T-helper 17 cell (primary cell): ENCODE measurements around the gene NEO1. TPM values are rescaled to one million over a fixed set of nuclear protein-coding genes. Genes with fewer than 3 reads are reported as not detected.

Experiments used
- ATAC-seq: fragments of 150-1000 bp; cut with Tn5 transposase; 2 replicates; pipeline ENCODE4 v1.10.0; 2021; ENCODE audit warnings: mild to moderate bottlenecking, moderate library complexity
- DNase-seq, 3 donors: peaks; one replicate each; pipeline versions ENCODE4 v3.0.0 to v3.0.0-alpha.2; 2020 to 2021
- H3K9me3 ChIP-seq: one replicate; pipeline ENCODE4 v1.7.0; 2013; ENCODE audit warnings: low read length, mild to moderate bottlenecking; ENCODE audit not compliant: control insufficient read depth, poor library complexity, severe bottlenecking
- H3K27ac Mint-ChIP-seq: one replicate; pipeline ENCODE4 v1.8.0; 2022; ENCODE audit warnings: mild to moderate bottlenecking, moderate library complexity, mixed read lengths
- H3K27me3 Mint-ChIP-seq: one replicate; pipeline ENCODE4 v1.8.0; 2022; ENCODE audit warnings: mixed read lengths
- H3K36me3 Mint-ChIP-seq: one replicate; pipeline ENCODE4 v1.8.0; 2022; ENCODE audit warnings: low read depth, mixed read lengths
- H3K4me1 Mint-ChIP-seq: one replicate; pipeline ENCODE4 v1.8.0; 2022; ENCODE audit warnings: mild to moderate bottlenecking, mixed read lengths
- H3K4me3 Mint-ChIP-seq: one replicate; pipeline ENCODE4 v1.8.0; 2022; ENCODE audit warnings: mild to moderate bottlenecking, moderate library complexity, mixed read lengths
- total RNA-seq, 4 donors: library from RNA in 2 of 4; stranded (reverse) in 2 of 4; gene quantifications; one replicate each; pipeline ENCODE4 v1.2.3 and lab custom pipeline; 2022 to 2026

Gene NEO1
- total RNA-seq, 2 donors from 2014 or later, result 21.9 to 22.9 TPM

DNA sequence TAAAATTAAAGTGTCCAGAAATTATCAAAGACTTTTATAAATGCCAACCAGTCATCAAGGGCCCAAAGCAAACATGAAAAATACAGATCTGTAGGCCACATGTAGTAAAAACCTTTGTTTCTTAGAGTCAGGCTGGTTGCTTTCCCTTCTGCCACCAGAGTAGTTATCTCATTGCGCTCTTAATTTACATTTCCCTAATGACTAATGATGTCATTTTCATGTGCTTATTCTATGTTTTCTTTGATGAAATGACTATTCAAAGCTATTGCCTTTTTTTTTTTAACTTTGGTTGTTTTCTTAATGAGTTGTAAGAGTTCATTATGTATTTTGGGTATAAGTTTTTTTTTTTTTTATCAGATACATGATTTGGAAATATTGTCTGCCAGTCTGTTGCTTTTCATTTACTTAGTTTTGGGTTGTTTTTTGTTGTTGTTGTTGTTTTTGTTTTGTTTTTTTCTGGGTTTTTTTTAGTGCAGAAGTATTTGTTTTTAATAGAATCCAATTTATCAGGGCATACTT lies 175.9 kb downstream of the NEO1 start:
- Mint-ChIP-seq H3K27me3 (no peaks in the 10 kb centered on the region), H3K4me3 (no peak overlapping the region), H3K27ac (peak overlapping the region; percentile 19), H3K4me1 (peaks cover 10% of the 10 kb centered on the region), H3K36me3 (peaks cover 6% of the 10 kb centered on the region)
- DNase-seq, result no peak
- ATAC-seq, result no peak
- no peaks in the 10 kb centered on the region for H3K9me3 ChIP-seq

DNA sequence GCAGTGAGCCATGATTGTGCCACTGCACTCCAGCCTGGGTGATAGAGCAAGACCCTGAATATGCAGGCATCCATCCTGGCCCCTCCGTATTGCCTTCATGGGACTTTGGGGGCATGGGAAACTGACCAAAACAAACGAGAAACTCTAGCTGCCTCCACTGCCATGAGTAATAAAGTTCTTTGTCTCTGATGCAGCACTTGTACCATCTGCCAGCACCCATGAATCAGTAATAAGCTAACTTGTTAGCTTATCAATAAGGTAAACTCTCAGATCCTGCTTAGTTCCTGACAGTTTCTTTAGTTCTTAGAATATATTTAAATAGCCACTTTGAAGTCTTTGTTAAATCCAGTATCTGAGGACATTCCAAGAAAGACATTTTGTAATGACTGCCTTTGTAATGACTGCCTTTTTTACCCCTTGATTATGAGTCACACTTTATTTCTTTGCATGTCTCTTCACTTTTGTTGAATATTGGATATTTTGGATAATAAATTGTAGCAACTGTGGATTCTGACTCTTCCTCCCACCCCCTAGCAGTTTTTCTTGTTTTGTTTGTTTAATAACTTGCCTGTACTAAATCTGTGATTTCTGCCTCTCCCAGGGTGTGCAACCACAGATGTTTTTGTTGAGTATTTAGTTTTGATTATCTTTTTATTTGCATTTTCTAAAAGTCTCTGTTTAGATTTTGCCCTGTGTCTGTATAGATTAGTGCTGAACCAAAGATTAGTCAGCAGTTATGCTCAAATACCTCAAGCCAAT lies 179.6 kb downstream of the NEO1 start:
- H3K4me3 Mint-ChIP-seq, result no peak overlapping the region
- no peaks in the 10 kb centered on the region for H3K9me3 ChIP-seq
- peak overlapping the region; percentile 81 for H3K27ac Mint-ChIP-seq
- DNase-seq, result no peak
- H3K4me1 Mint-ChIP-seq, result peaks cover 7% of the 10 kb centered on the region
- H3K27me3 Mint-ChIP-seq, result no peaks in the 10 kb centered on the region
- ATAC-seq, result no peak
- H3K36me3 Mint-ChIP-seq, result peaks cover 7% of the 10 kb centered on the region

DNA sequence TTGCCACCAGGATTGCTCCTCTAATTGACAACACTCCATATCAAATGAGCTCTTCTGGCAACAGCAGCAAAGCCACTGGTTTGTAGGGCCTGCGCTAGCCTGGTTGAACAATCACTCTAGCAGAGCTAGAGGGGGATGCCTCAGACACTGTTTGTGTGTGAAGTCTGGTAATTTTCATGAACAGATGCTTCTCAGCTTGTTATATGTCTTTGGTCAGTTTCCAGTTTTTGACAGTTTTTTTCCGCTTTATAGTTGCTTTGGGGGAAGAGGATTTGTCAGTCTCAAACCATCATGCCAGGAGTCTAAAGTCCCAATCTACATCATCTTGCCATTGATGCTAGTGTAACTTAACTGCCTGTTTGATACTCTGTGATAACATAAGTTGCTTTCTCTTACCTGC lies 180.5 kb downstream of the NEO1 start:
- peaks cover 12% of the 10 kb centered on the region for H3K36me3 Mint-ChIP-seq
- H3K4me1 Mint-ChIP-seq, result peaks cover 10% of the 10 kb centered on the region

DNA sequence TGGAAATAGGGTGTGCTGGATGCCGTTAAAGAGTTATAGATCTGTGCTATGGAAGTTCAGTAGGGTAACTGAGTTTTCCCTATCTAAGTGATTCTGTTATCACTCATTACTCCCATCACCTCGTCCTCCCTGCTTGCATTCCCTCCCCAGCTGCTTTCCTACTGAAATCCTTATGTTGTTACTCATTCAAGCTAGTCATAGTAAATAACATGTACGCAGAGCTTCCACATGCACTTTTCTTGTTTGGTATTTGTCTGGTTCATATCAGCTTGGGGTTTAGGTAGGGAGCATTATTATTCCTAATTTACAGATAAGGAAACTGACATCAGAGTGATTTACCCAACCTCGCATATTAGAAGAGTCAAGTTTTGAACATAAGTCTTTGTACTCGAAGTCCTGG lies 181.4 kb downstream of the NEO1 start:
- Mint-ChIP-seq H3K4me1 (peaks cover 6% of the 10 kb centered on the region), H3K27me3 (no peaks in the 10 kb centered on the region), H3K27ac (no peak overlapping the region), H3K4me3 (no peak overlapping the region), H3K36me3 (peaks cover 12% of the 10 kb centered on the region)
- ATAC-seq (no peak), DNase-seq (no peak)
- H3K9me3 ChIP-seq, result no peaks in the 10 kb centered on the region

More for the DNA sequence above, 180.5 kb downstream of the NEO1 start:
- ATAC-seq, result no peak
- no peaks in the 10 kb centered on the region for H3K9me3 ChIP-seq
- DNase-seq, result no peak
- peak overlapping the region; percentile 81 for H3K27ac Mint-ChIP-seq
- no peaks in the 10 kb centered on the region for H3K27me3 Mint-ChIP-seq
- H3K4me3 Mint-ChIP-seq, result no peak overlapping the region

DNA sequence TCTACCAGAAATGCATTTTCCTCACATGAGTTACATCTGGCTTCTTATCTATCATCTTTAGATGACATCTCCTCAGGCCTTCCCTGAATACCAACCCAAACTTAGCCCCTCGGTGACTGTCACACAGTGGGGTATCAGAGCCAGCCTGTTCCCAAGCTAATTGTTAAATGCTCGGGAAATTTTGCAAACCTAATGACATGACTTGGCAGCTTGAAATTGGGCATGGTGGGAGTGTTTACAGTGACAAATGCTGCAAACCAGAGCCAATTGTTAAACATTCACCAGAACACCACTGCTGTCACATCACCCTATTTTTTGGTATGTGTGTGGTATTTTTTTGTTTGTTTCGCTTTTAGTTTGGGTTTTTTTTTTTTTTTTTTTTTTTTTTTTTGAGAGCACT lies 185.6 kb downstream of the NEO1 start:
- Mint-ChIP-seq H3K36me3 (peaks cover 12% of the 10 kb centered on the region), H3K4me3 (no peak overlapping the region), H3K4me1 (peaks cover 10% of the 10 kb centered on the region), H3K27me3 (no peaks in the 10 kb centered on the region), H3K27ac (no peak overlapping the region)
- ATAC-seq (no peak), DNase-seq (no peak)
- H3K9me3 ChIP-seq, result no peaks in the 10 kb centered on the region

DNA sequence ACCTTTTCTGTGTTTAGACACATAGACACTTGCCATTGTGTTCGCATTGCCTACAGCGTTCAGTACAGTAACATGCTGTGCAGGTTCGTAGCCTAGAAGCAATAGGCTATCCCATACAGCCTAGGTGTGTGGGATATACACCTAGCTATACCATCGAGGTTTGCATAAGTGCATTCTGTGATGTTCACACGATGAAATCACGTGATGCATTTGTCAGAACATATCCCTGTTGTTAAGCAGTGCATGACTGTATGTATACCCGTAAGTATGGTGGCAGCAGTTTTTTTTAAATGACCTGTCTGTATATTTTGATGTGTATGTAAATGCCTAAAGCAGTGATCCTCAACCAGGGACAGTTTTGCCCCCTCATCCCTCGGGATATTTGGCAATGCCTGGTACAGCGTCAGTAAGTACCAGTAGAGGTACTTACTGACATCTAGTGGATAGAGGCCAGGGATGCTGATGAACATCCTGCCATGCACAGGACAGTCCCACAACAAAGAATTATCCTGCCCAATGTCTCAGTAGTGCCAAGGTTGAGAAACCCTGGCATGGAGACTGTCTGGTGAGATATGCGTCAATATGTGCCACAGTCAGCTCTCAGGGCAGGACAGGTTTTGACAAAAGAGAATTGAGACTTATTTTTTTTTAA lies 187.4 kb downstream of the NEO1 start:
- H3K4me3 Mint-ChIP-seq, result no peak overlapping the region
- DNase-seq, result no peak
- H3K27me3 Mint-ChIP-seq, result no peaks in the 10 kb centered on the region
- no peak for ATAC-seq
- no peaks in the 10 kb centered on the region for H3K9me3 ChIP-seq
- H3K36me3 Mint-ChIP-seq, result peaks cover 10% of the 10 kb centered on the region
- peaks cover 10% of the 10 kb centered on the region for H3K4me1 Mint-ChIP-seq
- peak overlapping the region; percentile 89 for H3K27ac Mint-ChIP-seq

DNA sequence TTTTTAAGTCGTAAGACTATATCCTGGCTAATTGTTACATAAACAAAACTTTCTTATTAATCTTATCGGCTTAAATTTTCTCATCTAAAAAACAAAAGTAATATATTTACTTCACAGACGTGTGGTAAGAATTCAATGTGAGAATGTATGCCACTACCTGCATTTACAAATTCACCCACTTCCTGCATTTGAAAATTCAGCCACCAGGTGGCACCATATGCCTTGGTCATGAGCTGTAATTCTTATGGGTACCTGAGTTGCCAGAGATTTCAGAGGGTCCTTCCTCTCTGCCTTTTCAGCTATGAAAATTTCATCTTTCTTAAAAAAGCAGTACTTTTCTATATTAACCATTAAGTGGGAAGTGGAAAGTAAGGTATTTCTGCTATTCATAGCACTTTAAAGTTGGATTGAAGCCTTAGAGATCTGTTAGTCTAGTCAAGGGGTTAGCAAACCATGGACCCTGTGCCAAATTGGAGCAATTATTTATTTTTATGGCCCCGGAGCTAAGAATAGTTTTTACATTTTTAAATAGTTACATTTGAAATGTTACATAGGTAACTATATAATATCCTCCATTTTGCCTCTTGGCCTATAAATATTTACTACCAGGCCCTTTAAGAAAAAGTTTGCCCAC lies 188.7 kb downstream of the NEO1 start:
- DNase-seq (peak; percentile 36 to 72 (median 38)), ATAC-seq (peak; percentile 59)
- Mint-ChIP-seq H3K27me3 (no peaks in the 10 kb centered on the region), H3K27ac (no peak overlapping the region), H3K4me3 (no peak overlapping the region), H3K4me1 (peaks cover 10% of the 10 kb centered on the region), H3K36me3 (peaks cover 10% of the 10 kb centered on the region)
- H3K9me3 ChIP-seq, result no peaks in the 10 kb centered on the region

DNA sequence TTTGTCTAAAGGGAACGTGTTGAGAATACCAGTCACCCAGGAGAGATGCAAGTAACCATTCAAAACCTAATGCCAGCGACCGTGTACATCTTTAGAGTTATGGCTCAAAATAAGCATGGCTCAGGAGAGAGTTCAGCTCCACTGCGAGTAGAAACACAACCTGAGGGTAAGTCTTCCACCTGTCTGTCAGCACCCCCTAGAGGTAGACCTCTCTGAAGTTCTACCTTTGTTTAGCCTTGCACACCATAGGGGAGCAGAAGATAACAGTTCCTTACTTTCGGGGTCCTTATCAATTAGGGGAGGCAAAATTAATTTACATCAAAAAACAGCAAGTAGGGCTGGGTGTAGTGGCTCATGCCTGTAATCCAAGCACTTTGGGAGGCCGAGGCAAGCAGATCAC lies 192.1 kb downstream of the NEO1 start:
- ATAC-seq (peak; percentile 78), DNase-seq (peak in 1 of 3 donors; percentile 16)
- H3K4me1 Mint-ChIP-seq, result peaks cover 7% of the 10 kb centered on the region
- no peak overlapping the region for H3K27ac Mint-ChIP-seq
- H3K9me3 ChIP-seq, result no peaks in the 10 kb centered on the region
- H3K27me3 Mint-ChIP-seq, result no peaks in the 10 kb centered on the region
- H3K4me3 Mint-ChIP-seq, result no peak overlapping the region
- H3K36me3 Mint-ChIP-seq, result peaks cover 9% of the 10 kb centered on the region

DNA sequence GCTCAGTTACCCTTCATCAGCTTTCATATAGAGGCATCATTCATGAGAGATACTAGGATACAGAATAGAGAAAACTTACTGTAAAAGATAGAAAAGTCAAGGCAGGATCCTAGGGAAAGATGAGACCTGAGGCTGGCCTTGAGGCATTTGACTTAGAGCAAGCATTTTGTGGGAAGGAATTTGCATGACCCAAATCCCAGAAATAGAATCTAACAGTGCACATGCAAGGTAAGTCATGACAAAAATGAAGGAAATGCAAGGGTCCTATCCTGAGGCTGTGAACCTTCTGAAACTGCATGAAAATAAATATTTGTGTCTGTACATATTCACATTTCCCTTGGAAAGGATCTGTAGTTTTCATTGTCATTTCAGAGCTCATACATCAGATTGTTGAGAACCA lies 194.2 kb downstream of the NEO1 start:
- DNase-seq, result no peak
- no peaks in the 10 kb centered on the region for H3K9me3 ChIP-seq
- H3K27ac Mint-ChIP-seq, result no peak overlapping the region
- H3K4me3 Mint-ChIP-seq, result no peak overlapping the region
- no peaks in the 10 kb centered on the region for H3K27me3 Mint-ChIP-seq
- H3K36me3 Mint-ChIP-seq, result peaks cover 9% of the 10 kb centered on the region
- H3K4me1 Mint-ChIP-seq, result peaks cover 4% of the 10 kb centered on the region
- no peak for ATAC-seq

DNA sequence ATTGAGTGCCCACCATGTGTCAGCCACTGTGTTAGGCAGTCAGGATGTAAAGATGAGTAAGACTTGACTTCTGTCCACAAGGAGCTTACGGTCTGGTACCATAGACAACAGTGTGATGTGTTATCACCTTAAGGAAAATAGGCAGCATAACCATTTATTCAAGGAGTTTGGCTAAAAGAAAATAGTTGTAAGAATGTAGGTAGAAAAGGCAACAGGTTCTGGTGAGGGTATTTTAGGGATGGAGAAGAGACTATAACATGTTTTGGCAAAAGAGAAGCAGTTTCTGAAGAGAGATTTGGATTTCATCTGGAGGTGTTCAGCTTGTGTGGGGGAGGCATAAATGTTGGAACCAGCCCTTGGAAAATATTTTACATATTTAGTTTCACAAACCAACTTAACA lies 194.6 kb downstream of the NEO1 start:
- no peak for ATAC-seq
- no peaks in the 10 kb centered on the region for H3K9me3 ChIP-seq
- Mint-ChIP-seq H3K27me3 (no peaks in the 10 kb centered on the region), H3K36me3 (peaks cover 9% of the 10 kb centered on the region), H3K4me3 (no peak overlapping the region), H3K27ac (no peak overlapping the region), H3K4me1 (peaks cover 4% of the 10 kb centered on the region)
- DNase-seq, result no peak

DNA sequence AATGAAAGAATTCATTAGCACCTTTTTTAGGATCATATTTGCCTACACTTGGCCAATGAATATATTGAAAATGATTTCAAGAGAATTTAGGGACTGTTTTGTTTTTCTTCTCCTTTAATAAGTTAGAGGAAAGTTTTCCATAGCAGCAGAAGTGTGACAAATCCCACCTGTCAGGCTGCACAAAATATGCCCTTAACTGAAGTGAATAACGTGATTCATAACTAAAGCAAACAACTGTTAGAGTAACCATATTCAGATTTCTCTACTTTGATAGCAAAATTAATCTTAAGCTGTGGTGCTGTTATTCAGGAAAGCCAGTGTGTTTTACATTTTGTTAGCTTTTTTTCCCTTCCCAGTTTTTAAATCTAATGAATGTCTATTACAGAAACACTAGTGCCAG lies 195.1 kb downstream of the NEO1 start:
- no peaks in the 10 kb centered on the region for H3K27me3 Mint-ChIP-seq
- ATAC-seq (no peak), DNase-seq (no peak)
- no peak overlapping the region for H3K27ac Mint-ChIP-seq
- no peak overlapping the region for H3K4me3 Mint-ChIP-seq
- H3K4me1 Mint-ChIP-seq, result peaks cover 4% of the 10 kb centered on the region
- no peaks in the 10 kb centered on the region for H3K9me3 ChIP-seq
- H3K36me3 Mint-ChIP-seq, result peaks cover 9% of the 10 kb centered on the region

DNA sequence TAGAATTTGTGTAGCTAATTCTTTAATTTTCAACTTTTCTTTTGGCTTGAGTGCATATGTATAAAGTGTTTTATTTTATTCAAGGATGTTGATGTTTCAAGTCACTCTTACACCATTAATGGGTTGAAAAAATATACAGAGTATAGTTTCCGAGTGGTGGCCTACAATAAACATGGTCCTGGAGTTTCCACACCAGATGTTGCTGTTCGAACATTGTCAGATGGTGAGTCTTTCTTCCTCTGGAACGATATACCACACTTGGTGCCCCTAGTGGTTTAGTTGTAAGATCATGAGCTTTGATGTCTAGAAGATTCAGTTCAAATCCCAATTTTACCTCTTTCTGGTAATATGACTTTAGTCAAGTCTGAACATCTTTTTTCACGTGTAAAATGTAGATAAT lies 197.2 kb downstream of the NEO1 start:
- H3K4me3 Mint-ChIP-seq, result no peak overlapping the region
- peaks cover 7% of the 10 kb centered on the region for H3K36me3 Mint-ChIP-seq
- ATAC-seq (no peak), DNase-seq (no peak)
- no peaks in the 10 kb centered on the region for H3K9me3 ChIP-seq
- no peaks in the 10 kb centered on the region for H3K4me1 Mint-ChIP-seq
- H3K27ac Mint-ChIP-seq, result no peak overlapping the region
- no peaks in the 10 kb centered on the region for H3K27me3 Mint-ChIP-seq

DNA sequence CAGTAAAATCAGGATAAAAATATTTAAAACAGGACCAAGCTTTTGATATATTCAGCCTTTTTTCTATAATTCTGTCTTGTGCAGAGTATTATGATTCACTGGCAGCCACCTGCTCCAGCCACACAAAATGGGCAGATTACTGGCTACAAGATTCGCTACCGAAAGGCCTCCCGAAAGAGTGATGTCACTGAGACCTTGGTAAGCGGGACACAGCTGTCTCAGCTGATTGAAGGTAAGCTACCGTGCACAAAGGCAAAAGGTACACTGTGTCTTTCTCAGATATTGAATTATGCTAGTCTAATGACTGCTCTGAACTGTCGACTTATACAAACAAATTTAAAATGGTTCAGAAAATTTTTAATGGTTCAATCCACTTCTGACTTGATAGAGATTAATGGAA lies 202.3 kb downstream of the NEO1 start:
- DNase-seq, result no peak
- Mint-ChIP-seq H3K36me3 (peaks cover under 1% of the 10 kb centered on the region), H3K4me3 (no peak overlapping the region), H3K27ac (no peak overlapping the region), H3K27me3 (no peaks in the 10 kb centered on the region), H3K4me1 (peaks cover 5% of the 10 kb centered on the region)
- ATAC-seq, result no peak
- H3K9me3 ChIP-seq, result no peaks in the 10 kb centered on the region
